ENCODE data around the gene AUH.

AUH gene

DNA sequence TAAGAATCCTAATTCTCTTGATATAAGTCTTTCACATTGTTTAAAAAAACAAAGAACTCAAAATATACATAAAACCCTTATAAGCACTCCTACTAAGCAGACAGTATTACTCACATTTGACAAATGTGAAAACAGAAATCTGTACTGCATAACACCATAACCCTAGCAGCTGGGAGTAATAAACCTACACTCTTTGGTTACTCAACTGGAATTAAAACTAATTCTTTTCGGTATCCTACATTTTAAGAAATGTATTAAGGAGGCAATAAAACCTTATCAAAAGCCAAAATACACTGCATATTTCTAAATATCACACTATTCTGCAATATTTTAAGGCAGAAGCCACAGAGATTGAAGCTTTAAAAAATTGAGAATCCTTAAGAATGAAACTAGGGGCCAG, 6.8 kb downstream of the AUH start:
- H3K4me3 ChIP-seq (ENCODE audit: low read depth, low read length): no peak overlapping the region
- TF ChIP-seq, protein P1, sequence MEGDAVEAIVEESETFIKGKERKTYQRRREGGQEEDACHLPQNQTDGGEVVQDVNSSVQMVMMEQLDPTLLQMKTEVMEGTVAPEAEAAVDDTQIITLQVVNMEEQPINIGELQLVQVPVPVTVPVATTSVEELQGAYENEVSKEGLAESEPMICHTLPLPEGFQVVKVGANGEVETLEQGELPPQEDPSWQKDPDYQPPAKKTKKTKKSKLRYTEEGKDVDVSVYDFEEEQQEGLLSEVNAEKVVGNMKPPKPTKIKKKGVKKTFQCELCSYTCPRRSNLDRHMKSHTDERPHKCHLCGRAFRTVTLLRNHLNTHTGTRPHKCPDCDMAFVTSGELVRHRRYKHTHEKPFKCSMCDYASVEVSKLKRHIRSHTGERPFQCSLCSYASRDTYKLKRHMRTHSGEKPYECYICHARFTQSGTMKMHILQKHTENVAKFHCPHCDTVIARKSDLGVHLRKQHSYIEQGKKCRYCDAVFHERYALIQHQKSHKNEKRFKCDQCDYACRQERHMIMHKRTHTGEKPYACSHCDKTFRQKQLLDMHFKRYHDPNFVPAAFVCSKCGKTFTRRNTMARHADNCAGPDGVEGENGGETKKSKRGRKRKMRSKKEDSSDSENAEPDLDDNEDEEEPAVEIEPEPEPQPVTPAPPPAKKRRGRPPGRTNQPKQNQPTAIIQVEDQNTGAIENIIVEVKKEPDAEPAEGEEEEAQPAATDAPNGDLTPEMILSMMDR (IDR thresholded peaks at IDR 0.05; ENCODE audit: insufficient read depth, low read depth, low read length, missing control alignments): no peak
- no peak for DNase-seq (ENCODE audit: low read depth)

DNA sequence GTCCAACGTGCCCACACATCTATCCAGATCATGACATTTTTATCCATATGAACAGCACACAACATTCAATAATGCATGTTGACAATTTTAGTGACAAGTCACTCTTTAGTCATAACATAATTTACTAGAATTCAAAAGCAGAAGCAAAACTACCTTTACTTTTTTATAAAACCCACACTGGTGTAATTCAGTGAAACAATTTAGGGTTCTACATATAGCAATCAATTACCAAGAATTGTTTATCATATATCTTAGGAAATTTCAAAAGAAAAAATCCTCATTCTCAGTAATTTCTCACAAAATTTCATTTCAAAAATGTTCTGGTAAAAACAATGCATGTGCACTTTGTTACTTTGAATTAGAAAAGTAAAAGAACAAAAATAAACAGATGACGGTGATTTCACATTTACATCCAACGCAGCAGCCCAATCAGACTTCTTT, 12.6 kb downstream of the AUH start:
- H3K4me3 ChIP-seq (ENCODE audit: low read depth, low read length): no peak overlapping the region
- DNase-seq (ENCODE audit: low read depth): no peak
- TF ChIP-seq, protein P1 (IDR thresholded peaks at IDR 0.05; ENCODE audit: insufficient read depth, low read depth, low read length, missing control alignments): no peak

DNA sequence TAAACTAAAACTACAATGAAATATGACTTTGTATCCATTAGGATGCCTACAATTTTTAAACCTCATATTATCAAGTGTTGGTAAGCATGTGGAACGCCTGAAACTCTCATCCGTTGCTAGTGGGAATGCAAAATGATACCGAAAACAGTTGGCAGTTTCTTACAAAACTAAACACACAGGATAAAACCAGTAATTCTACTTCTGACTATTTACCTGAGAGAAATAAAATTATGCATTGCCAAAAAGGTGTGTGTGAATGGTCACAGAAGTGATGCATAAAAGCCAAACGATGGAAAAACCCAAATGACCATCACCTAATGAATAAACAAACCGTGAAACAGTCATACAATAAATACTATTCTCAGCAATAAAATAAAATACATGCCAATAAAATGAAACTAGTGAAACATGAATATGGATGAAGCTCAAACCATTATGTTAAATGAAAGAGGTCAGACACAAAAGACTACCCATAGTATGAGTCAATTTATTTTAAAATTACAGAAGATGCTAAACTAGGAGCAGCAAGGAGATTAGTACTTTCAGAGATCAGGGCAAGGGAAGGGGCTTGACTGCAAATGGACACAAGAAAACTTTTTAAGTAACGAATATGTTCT, 13.4 kb downstream of the AUH start:
- H3K4me3 ChIP-seq (ENCODE audit: low read depth, low read length): no peak overlapping the region
- TF ChIP-seq, protein P1 (IDR thresholded peaks at IDR 0.05; ENCODE audit: insufficient read depth, low read depth, low read length, missing control alignments): no peak
- no peak for DNase-seq (ENCODE audit: low read depth)

DNA sequence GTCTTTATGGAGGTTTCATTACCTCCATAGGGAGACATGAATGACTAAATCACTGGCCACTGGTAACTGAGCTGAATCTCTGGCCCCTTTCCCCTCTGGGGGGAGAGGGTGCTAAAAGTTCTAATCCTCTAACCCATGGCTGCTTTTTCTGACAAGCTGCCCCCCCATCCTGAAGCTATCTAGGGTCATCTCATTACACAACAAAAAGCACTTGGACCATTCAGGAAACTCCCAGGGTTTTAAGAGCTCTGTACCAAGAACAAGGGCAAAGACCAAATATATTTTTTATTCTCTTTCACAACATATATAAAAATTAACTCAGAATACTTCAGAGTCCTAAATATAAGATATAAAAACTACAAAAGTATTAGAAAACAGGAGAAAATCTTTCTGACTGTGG, 14.3 kb downstream of the AUH start:
- TF ChIP-seq, protein P1 (IDR thresholded peaks at IDR 0.05; ENCODE audit: insufficient read depth, low read depth, low read length, missing control alignments): no peak
- no peak for DNase-seq (ENCODE audit: low read depth)
- no peak overlapping the region for H3K4me3 ChIP-seq (ENCODE audit: low read depth, low read length)

DNA sequence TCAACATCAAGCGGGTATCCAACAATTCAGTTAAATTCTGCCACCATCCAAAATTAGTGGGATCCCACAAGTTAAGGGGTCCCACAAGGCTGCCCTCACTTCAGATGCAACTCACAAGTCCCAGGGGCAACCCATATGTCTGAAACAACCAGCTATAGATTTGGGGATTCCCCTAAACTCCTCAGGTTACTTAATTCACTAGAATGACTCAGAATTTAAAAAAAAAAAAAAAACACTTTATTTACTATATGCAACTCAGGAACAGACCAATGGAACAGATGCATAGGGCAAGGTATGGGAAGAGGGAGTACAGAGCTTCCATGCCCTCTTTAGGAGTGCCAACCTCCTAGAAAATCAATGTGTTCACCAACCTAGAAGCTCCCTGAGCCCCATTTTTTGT, 15.1 kb downstream of the AUH start:
- H3K4me3 ChIP-seq (ENCODE audit: low read depth, low read length): no peak overlapping the region
- no peak for DNase-seq (ENCODE audit: low read depth)
- TF ChIP-seq, protein P1 (IDR thresholded peaks at IDR 0.05; ENCODE audit: insufficient read depth, low read depth, low read length, missing control alignments): no peak

DNA sequence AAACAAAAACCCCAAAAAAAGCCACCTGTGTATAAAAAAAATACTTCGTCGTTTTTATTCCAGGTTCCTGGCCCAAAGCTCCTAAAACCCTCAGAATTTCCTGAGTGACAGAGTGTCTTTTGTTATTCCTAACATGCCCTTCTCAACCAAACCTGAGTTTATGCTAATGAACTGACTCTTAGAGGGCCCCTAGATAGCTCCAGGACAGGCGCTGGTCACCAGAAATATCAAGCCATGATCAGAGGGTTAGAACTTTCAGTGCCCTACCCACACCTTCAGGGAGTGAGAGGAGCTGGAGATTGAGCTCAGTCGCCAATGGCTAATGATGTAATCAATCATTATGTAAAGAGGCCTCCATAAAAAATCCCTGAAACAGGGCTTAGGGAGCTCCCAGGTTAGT, 15.7 kb downstream of the AUH start:
- TF ChIP-seq, protein P1 (IDR thresholded peaks at IDR 0.05; ENCODE audit: insufficient read depth, low read depth, low read length, missing control alignments): no peak
- DNase-seq (ENCODE audit: low read depth): no peak
- no peak overlapping the region for H3K4me3 ChIP-seq (ENCODE audit: low read depth, low read length)

DNA sequence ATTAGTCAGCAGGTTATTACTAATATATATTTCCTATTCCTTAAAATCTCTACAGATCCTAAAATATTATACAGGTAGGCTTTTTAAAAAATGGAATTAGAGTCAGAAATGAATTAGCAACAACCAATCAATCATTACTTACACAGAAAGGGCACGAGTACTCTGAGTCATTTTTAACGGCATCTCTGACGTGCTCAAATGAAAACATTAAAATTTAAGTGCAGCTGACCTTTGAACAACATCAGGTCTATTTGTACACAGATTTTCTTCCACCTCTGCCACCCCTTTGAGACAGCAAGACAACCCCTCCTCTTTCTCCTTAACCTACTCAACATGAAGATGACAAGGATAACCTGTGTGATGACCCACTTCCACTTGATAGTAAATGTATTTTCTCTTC, 19.1 kb downstream of the AUH start:
- TF ChIP-seq, protein P1 (IDR thresholded peaks at IDR 0.05; ENCODE audit: insufficient read depth, low read depth, low read length, missing control alignments): no peak
- no peak overlapping the region for H3K4me3 ChIP-seq (ENCODE audit: low read depth, low read length)
- DNase-seq (ENCODE audit: low read depth): no peak

Measured in GM12865 (cell line).